Colonic mucosa (tissue), 4 donors: ENCODE results near the gene JDP2. TPM values are rescaled to one million over a fixed set of nuclear protein-coding genes. Genes with fewer than 3 reads are reported as not detected.

ENCODE experiments used
- DNase-seq: peaks from one replicate; pipeline ENCODE4 v3.0.0-alpha.2; 2020
- H3K27ac ChIP-seq: fragments of 200-600 bp; one replicate; pipeline ENCODE4 v1.8.0; 2021
- H3K27me3 ChIP-seq: fragments of 200-600 bp; one replicate; pipeline ENCODE4 v1.8.0; 2021
- H3K36me3 ChIP-seq: fragments of 200-600 bp; one replicate; pipeline ENCODE4 v1.8.0; 2021
- H3K4me1 ChIP-seq: fragments of 200-600 bp; one replicate; pipeline ENCODE4 v1.8.0; 2021; ENCODE audit warnings: mild to moderate bottlenecking
- H3K4me3 ChIP-seq: fragments of 200-600 bp; one replicate; pipeline ENCODE4 v1.8.0; 2021
- H3K9ac ChIP-seq, 2 donors: one replicate each; pipeline ENCODE4 v1.7.0; 2013; ENCODE audit warnings: control low read depth in 2 of 2, low read depth in 2 of 2, low read length in 2 of 2
- H3K9me3 ChIP-seq: fragments of 200-600 bp; one replicate; pipeline ENCODE4 v1.8.0; 2021
- intact Hi-C: fragments of 100-400 bp; cut with DNase I; formaldehyde crosslinking; loops from one replicate; pipeline ENCODE4 v1.14.1; 2022
- total RNA-seq, 2 donors: library from RNA; stranded (reverse); fragmentation: NEBNext Ultra II Directional in 1 of 2; extraction: Animal tissue kit (Norgen Biotek cat#: 25700) in 1 of 2; gene quantifications; one replicate each; pipeline ENCODE4 v1.2.1, GENCODE V29; 2021
- TF ChIP-seq, protein P1 (sequence below): fragments of 200-600 bp; IDR thresholded peaks from one replicate; pipeline ENCODE4 v1.8.0; 2022; ENCODE audit warnings: antibody characterized with exemption, mild to moderate bottlenecking
- donor health status: healthy.
- donor health status: DM: no; HTN: no; CAD: no.
- donor health status: DM: no; HTN: no; CAD: no.

Gene JDP2
- total RNA-seq, 2 donors from 2014 or later, result 19.4 to 37.1 TPM

DNA sequence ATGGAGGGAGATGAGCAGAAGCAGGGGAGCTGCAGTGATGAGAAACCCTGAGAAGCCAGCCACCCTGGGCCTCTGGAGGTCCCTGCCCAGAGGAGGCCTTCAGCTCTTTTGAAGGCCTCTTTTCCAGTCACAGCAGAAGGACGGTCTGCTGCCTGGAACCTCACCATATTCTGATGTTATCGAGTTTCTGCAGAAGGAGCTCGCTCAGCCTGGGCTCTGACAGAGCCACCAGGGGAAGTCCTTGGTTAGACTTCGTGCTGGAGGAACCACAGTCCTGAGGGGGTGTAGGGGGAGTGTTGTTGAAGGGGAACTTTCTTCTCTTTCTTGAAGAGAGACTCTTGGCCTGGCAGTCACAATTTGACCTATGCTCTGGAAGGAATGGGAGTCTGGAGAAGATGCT is 69.4 kb downstream of the JDP2 start:
- H3K36me3 ChIP-seq, result no peaks in the 10 kb centered on the region
- H3K27ac ChIP-seq, result no peak overlapping the region
- intact Hi-C loops, result loop anchor here (10.0 kb wide), 1 partner anchor 382 kb away; no protein-coding TSS in a partner anchor
- no peak for DNase-seq
- H3K4me3 ChIP-seq, result no peak overlapping the region
- no peaks in the 10 kb centered on the region for H3K4me1 ChIP-seq
- H3K9ac ChIP-seq, result no peak overlapping the region
- TF ChIP-seq, protein P1, sequence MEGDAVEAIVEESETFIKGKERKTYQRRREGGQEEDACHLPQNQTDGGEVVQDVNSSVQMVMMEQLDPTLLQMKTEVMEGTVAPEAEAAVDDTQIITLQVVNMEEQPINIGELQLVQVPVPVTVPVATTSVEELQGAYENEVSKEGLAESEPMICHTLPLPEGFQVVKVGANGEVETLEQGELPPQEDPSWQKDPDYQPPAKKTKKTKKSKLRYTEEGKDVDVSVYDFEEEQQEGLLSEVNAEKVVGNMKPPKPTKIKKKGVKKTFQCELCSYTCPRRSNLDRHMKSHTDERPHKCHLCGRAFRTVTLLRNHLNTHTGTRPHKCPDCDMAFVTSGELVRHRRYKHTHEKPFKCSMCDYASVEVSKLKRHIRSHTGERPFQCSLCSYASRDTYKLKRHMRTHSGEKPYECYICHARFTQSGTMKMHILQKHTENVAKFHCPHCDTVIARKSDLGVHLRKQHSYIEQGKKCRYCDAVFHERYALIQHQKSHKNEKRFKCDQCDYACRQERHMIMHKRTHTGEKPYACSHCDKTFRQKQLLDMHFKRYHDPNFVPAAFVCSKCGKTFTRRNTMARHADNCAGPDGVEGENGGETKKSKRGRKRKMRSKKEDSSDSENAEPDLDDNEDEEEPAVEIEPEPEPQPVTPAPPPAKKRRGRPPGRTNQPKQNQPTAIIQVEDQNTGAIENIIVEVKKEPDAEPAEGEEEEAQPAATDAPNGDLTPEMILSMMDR, result no peak
- H3K9me3 ChIP-seq, result no peaks in the 10 kb centered on the region
- no peaks in the 10 kb centered on the region for H3K27me3 ChIP-seq

DNA sequence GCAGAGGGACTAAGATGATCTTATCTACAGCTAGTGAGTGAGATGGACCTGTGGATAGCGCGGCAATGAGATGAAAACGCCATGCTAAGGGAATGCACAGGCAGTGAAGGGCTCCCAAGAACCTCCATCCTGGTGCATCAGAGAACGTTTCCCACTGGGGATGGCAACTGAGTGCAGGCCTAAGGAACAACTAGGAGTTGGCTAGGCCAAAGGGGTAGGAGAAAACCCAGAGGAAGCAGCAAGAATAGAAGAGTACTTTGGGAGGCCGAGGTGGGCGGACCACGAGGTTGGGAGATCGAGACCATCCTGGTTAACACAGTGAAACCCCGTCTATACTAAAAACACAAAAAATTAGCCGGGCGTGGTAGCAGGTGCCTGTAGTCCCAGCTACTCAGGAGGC is 69.9 kb downstream of the JDP2 start:
- intact Hi-C loops, result loop anchor here (10.0 kb wide), 1 partner anchor 383 kb away; no protein-coding TSS in a partner anchor
- Histone ChIP-seq H3K9me3 (no peaks in the 10 kb centered on the region), H3K27ac (no peak overlapping the region), H3K36me3 (no peaks in the 10 kb centered on the region), H3K4me3 (no peak overlapping the region), H3K27me3 (no peaks in the 10 kb centered on the region), H3K9ac (no peak overlapping the region), H3K4me1 (no peaks in the 10 kb centered on the region)
- TF ChIP-seq, protein P1, result no peak
- no peak for DNase-seq

DNA sequence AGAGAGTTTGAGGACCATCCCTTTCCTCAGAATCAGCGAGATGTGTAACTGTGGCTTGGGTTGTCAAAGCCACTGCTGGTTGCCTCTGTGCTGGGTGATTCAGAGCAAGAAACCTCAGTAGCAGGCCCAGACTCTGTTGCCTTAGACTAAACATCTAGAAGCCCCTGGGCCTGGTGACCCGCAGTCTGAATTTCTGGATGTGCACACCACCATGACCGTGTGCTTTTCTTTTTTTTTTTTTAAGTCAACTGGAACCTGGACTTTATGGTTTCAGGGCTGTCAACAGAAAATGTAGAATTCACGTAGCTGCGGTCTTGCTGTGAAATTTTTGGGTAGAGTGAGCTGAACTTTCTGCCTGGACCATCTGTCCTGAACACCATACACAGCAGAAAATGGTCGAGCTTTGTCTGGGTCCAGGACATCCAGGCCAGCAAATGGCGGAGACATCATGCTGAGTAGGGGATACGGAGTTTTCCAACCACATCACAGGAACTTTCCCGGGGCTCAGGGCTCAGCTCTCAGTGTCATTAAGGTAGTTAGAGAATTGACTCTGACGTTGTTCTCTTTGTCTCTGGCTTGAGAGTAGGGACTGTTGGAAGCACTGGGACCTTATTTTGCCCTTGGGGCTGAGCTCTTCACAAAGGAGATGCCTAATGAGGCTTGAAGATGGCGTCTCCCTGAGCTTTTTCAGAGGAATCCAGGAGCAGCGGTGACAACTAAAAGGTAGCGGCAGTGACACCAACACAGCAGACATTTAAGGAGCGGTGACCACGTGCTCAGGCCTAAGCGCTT is 71.5 kb downstream of the JDP2 start:
- Histone ChIP-seq H3K9ac (no peak overlapping the region), H3K27ac (no peak overlapping the region), H3K4me3 (no peak overlapping the region), H3K4me1 (no peaks in the 10 kb centered on the region), H3K9me3 (no peaks in the 10 kb centered on the region), H3K27me3 (no peaks in the 10 kb centered on the region), H3K36me3 (no peaks in the 10 kb centered on the region)
- intact Hi-C loops, result loop anchor here (10.0 kb wide), 1 partner anchor 384 kb away; no protein-coding TSS in a partner anchor
- DNase-seq, result no peak
- TF ChIP-seq, protein P1, result no peak

DNA sequence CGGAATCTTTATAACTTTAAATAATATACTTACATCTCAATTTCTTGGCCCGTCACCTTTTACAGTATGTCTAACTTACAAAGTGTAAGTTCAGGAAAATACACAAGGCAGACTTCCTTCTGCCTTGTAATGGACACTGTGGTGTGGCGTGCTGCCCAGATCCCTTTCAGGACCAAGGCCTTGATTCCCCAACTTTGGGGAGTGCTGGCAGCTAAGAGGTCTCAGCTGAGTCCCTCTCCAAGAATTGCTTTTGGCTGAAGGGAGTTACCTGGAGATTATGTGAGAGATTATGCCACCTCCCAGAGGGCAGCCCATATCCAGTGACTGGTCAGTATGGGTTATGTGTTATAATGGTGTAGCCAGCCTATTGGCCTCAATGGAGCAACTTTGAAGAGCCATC is 73.3 kb downstream of the JDP2 start:
- TF ChIP-seq, protein P1, result no peak
- Histone ChIP-seq H3K27ac (no peak overlapping the region), H3K4me3 (no peak overlapping the region), H3K4me1 (no peaks in the 10 kb centered on the region), H3K27me3 (no peaks in the 10 kb centered on the region), H3K9me3 (no peaks in the 10 kb centered on the region), H3K36me3 (no peaks in the 10 kb centered on the region), H3K9ac (no peak overlapping the region)
- intact Hi-C loops, result no loop called here
- no peak for DNase-seq

DNA sequence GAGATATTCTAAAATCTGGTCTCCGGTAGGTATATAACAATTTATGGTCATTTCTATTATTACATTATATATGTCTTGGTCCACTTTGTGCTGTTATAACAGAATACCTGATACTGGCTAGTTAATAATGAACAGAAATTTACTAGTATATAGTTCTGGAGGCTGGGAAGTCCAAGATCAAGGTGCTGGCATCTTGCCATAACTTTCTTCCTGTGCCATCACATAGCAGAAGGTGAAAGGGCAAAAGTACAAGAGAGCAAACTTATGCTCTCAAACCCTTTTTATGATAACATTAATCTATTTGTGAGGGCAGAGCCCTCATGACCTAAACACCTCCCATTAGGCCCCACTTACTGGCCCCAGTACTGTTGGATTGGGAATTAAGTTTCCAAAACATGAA is 76.6 kb downstream of the JDP2 start:
- H3K4me1 ChIP-seq, result no peaks in the 10 kb centered on the region
- TF ChIP-seq, protein P1, result no peak
- H3K4me3 ChIP-seq, result no peak overlapping the region
- H3K9me3 ChIP-seq, result no peaks in the 10 kb centered on the region
- no peak overlapping the region for H3K27ac ChIP-seq
- H3K36me3 ChIP-seq, result no peaks in the 10 kb centered on the region
- no peaks in the 10 kb centered on the region for H3K27me3 ChIP-seq
- intact Hi-C loops, result no loop called here
- no peak for DNase-seq
- no peak overlapping the region for H3K9ac ChIP-seq
